H1 (cell line): Measurements from ENCODE around the gene SEMA5B. TPM values are rescaled to one million over a fixed set of nuclear protein-coding genes. Genes with fewer than 3 reads are reported as not detected.

Source experiments
- CTCF ChIA-PET: fragments of 300-600 bp; sonication (Branson Sonifier 250); formaldehyde crosslinking; loops from one replicate; lab custom pipeline; 2021; ENCODE audit not compliant: partially characterized antibody; lab: Charles Lee
- POLR2A ChIA-PET: fragments of 300-600 bp; sonication (Branson Sonifier 250); formaldehyde crosslinking; loops from one replicate; lab custom pipeline; 2021; ENCODE audit warnings: inconsistent platforms; ENCODE audit not compliant: partially characterized antibody; lab: Charles Lee
- DNase-seq, 2 experiments: peaks; one replicate each; pipeline versions ENCODE4 v3.0.0 to v3.0.0-alpha.2; 2010 to 2022; ENCODE audit warnings: low spot score in 2 of 2, low read depth in 1 of 2, mixed read lengths in 1 of 2
- FAIRE-seq: peaks from 2 replicates; lab custom pipeline; 2011; peaks lifted over from hg19 to GRCh38; lab: Jason Lieb, UNC
- H2AFZ ChIP-seq: 2 replicates; pipeline ENCODE4 v1.8.1; 2012; ENCODE audit warnings: low read length, inconsistent platforms
- H2AK5ac ChIP-seq: 2 replicates; pipeline ENCODE4 v1.6.1; 2013; ENCODE audit warnings: low read depth, low read length
- H2BK120ac ChIP-seq: replicated peaks from 2 replicates; pipeline ENCODE3; 2013; ENCODE audit warnings: low read depth, low read length, inconsistent platforms
- H2BK12ac ChIP-seq: 2 replicates; pipeline ENCODE4 v1.6.1; 2013; ENCODE audit warnings: low read depth, low read length
- H2BK15ac ChIP-seq: 2 replicates; pipeline ENCODE4 v1.6.1; 2013; ENCODE audit warnings: low read length
- H2BK20ac ChIP-seq: 2 replicates; pipeline ENCODE4 v1.6.1; 2013; ENCODE audit warnings: low read length
- H2BK5ac ChIP-seq: 2 replicates; pipeline ENCODE4 v1.6.1; 2013; ENCODE audit warnings: low read depth, low read length
- H3K14ac ChIP-seq: 2 replicates; pipeline ENCODE4 v1.6.1; 2013; ENCODE audit warnings: inconsistent platforms; ENCODE audit not compliant: insufficient read length
- H3K18ac ChIP-seq: 2 replicates; pipeline ENCODE4 v1.6.1; 2013; ENCODE audit warnings: low read length; ENCODE audit errors: extremely low read depth
- H3K23ac ChIP-seq: 2 replicates; pipeline ENCODE4 v1.6.1; 2013; ENCODE audit warnings: inconsistent platforms; ENCODE audit not compliant: insufficient read length
- H3K23me2 ChIP-seq: 2 replicates; pipeline ENCODE4 v1.6.1; 2013; ENCODE audit warnings: low read depth, low read length
- H3K27ac ChIP-seq: 2 replicates; pipeline ENCODE4 v1.6.1; 2011; ENCODE audit warnings: low read depth, low read length, inconsistent platforms
- H3K27me3 ChIP-seq, 4 experiments: replicated peaks in 1 of 4; 1 replicate in 1 of 4; 2 replicates in 3 of 4; pipeline versions ENCODE4 v1.6.1 to v1.8.1; 2011 to 2013; ENCODE audit warnings: low read length in 3 of 4, mild to moderate bottlenecking in 3 of 4, inconsistent platforms in 2 of 4, mixed read lengths in 2 of 4, moderate library complexity in 1 of 4; ENCODE audit not compliant: control insufficient read depth in 3 of 4, insufficient read depth in 3 of 4; ENCODE audit errors: extremely low read depth in 1 of 4
- H3K36me3 ChIP-seq, 4 experiments: 2 replicates each; pipeline versions ENCODE4 v1.6.1 to v1.8.1; 2011 to 2013; ENCODE audit warnings: mild to moderate bottlenecking in 4 of 4, low read length in 3 of 4, moderate library complexity in 2 of 4, control low read depth in 1 of 4, inconsistent platforms in 1 of 4; ENCODE audit not compliant: insufficient read depth in 4 of 4, control insufficient read depth in 2 of 4
- H3K4ac ChIP-seq: replicated peaks from 2 replicates; pipeline ENCODE3; 2013; ENCODE audit warnings: low read length, low read depth, mixed read lengths, inconsistent platforms; ENCODE audit not compliant: insufficient read length
- H3K4me1 ChIP-seq, 4 experiments: replicated peaks in 1 of 4; 1 replicate in 1 of 4; 2 replicates in 3 of 4; pipeline versions ENCODE4 v1.6.1 to v1.8.1; 2011 to 2013; ENCODE audit warnings: low read length in 3 of 4, inconsistent platforms in 2 of 4, mixed read lengths in 1 of 4; ENCODE audit not compliant: insufficient read depth in 4 of 4, control insufficient read depth in 3 of 4
- H3K4me2 ChIP-seq, 2 experiments: 2 replicates each; pipeline versions ENCODE4 v1.6.1 to v1.8.1; 2011 to 2013; ENCODE audit warnings: low read depth in 2 of 2, low read length in 2 of 2, control low read depth in 1 of 2, inconsistent platforms in 1 of 2, mild to moderate bottlenecking in 1 of 2; ENCODE audit not compliant: insufficient read depth in 1 of 2
- H3K4me3 ChIP-seq, 4 experiments: fragments of 200-600, 300-600 bp in 1 of 4; sonication (generic), shearing (Covaris generic), sonication (Bioruptor Twin) in 1 of 4; 2 replicates each; pipeline versions ENCODE4 v1.5.1 to v1.8.1; 2011 to 2016; ENCODE audit warnings: low read length in 4 of 4, low read depth in 3 of 4, control low read depth in 2 of 4, inconsistent platforms in 2 of 4, mild to moderate bottlenecking in 2 of 4, mixed read lengths in 1 of 4, moderate library complexity in 1 of 4; ENCODE audit not compliant: insufficient read depth in 2 of 4; ENCODE audit errors: extremely low read depth in 1 of 4
- H3K56ac ChIP-seq: replicated peaks from 2 replicates; pipeline ENCODE3; 2013; ENCODE audit warnings: low read depth, mild to moderate bottlenecking, mixed read lengths, low read length, inconsistent platforms; ENCODE audit not compliant: insufficient read length
- H3K79me1 ChIP-seq: 2 replicates; pipeline ENCODE4 v1.6.1; 2013; ENCODE audit warnings: low read depth, low read length, control low read depth
- H3K79me2 ChIP-seq, 2 experiments: 2 replicates each; pipeline versions ENCODE4 v1.6.1 to v1.8.1; 2012 to 2013; ENCODE audit warnings: low read length in 2 of 2, mild to moderate bottlenecking in 2 of 2, inconsistent platforms in 1 of 2; ENCODE audit not compliant: insufficient read depth in 2 of 2, control insufficient read depth in 1 of 2
- H3K9ac ChIP-seq, 4 experiments: replicated peaks in 1 of 4; 1 replicate in 1 of 4; 2 replicates in 3 of 4; pipeline versions ENCODE4 v1.6.1 to v1.8.1; 2011 to 2013; ENCODE audit warnings: low read depth in 3 of 4, low read length in 3 of 4, control low read depth in 2 of 4, mild to moderate bottlenecking in 2 of 4, moderate library complexity in 2 of 4, inconsistent platforms in 1 of 4; ENCODE audit errors: extremely low read depth in 1 of 4
- H3K9me3 ChIP-seq, 2 experiments: 2 replicates each; pipeline versions ENCODE4 v1.6.1 to v1.8.1; 2012 to 2013; ENCODE audit warnings: mild to moderate bottlenecking in 2 of 2, moderate library complexity in 2 of 2, control low read depth in 1 of 2, inconsistent platforms in 1 of 2, low read depth in 1 of 2, low read length in 1 of 2, mixed read lengths in 1 of 2; ENCODE audit not compliant: insufficient read depth in 2 of 2
- H4K20me1 ChIP-seq, 2 experiments: replicated peaks in 1 of 2; 2 replicates each; pipeline versions ENCODE3 to v1.8.1; 2011 to 2013; ENCODE audit warnings: inconsistent platforms in 2 of 2, low read length in 2 of 2, mild to moderate bottlenecking in 1 of 2; ENCODE audit not compliant: insufficient read depth in 2 of 2, control insufficient read depth in 1 of 2
- H4K5ac ChIP-seq: 2 replicates; pipeline ENCODE4 v1.6.1; 2013; ENCODE audit warnings: low read length, low read depth, mixed read lengths, inconsistent platforms; ENCODE audit not compliant: insufficient read length
- H4K8ac ChIP-seq: 2 replicates; pipeline ENCODE4 v1.8.0; 2013; ENCODE audit warnings: mild to moderate bottlenecking, moderate library complexity, low read length, inconsistent platforms; ENCODE audit not compliant: insufficient read depth; ENCODE audit errors: extremely low read depth
- H4K91ac ChIP-seq: replicated peaks from 2 replicates; pipeline ENCODE3; 2013; ENCODE audit warnings: low read length, mixed read lengths, inconsistent platforms; ENCODE audit not compliant: insufficient read length
- CBX8 ChIP-seq: fragments of 300-800, 300-1000 bp; sonication (generic); IDR thresholded peaks from 2 replicates; pipeline ENCODE4 v1.7.1; 2016; ENCODE audit warnings: low read depth, low read length, borderline replicate concordance
- HDAC6 ChIP-seq: IDR thresholded peaks from one replicate; pipeline ENCODE4 v1.7.1; 2012; ENCODE audit warnings: low read depth, mild to moderate bottlenecking, inconsistent platforms, low read length, moderate library complexity
- POLR2A ChIP-seq, 2 experiments: IDR thresholded peaks; 1 replicate in 1 of 2; 2 replicates in 1 of 2; pipeline ENCODE4 v1.6.1; 2011; ENCODE audit warnings: low read depth in 2 of 2, low read length in 2 of 2, mild to moderate bottlenecking in 2 of 2; ENCODE audit errors: control extremely low read depth in 1 of 2
- POU5F1 ChIP-seq: IDR thresholded peaks from 2 replicates; pipeline ENCODE4 v1.6.1; 2011; ENCODE audit warnings: low read depth, mild to moderate bottlenecking, low read length, moderate library complexity
- SIN3A ChIP-seq, 2 experiments: IDR thresholded peaks in 1 of 2; conservative IDR thresholded peaks in 1 of 2; 2 replicates each; pipeline ENCODE4 v1.6.1; 2011 to 2012; ENCODE audit warnings: low read length in 2 of 2, improper control_type of control experiment in 1 of 2, low read depth in 1 of 2, mild to moderate bottlenecking in 1 of 2
- SIRT6 ChIP-seq: IDR thresholded peaks from one replicate; pipeline ENCODE4 v1.7.1; 2012; ENCODE audit warnings: low read length, inconsistent platforms
- SP1 ChIP-seq: IDR thresholded peaks from 2 replicates; pipeline ENCODE4 v1.6.1; 2011; ENCODE audit warnings: low read depth, low read length
- SP2 ChIP-seq: IDR thresholded peaks from 2 replicates; pipeline ENCODE4 v1.6.1; 2012; ENCODE audit warnings: mild to moderate bottlenecking, low read length, inconsistent platforms
- SRF ChIP-seq: IDR thresholded peaks from 2 replicates; pipeline ENCODE4 v1.6.1; 2011; ENCODE audit warnings: mild to moderate bottlenecking, low read depth, low read length, moderate library complexity
- TAF1 ChIP-seq: IDR thresholded peaks from 2 replicates; pipeline ENCODE4 v1.6.1; 2011; ENCODE audit warnings: mild to moderate bottlenecking, low read depth, low read length
- TCF12 ChIP-seq: IDR thresholded peaks from 2 replicates; pipeline ENCODE4 v1.6.1; 2011; ENCODE audit warnings: low read depth, mild to moderate bottlenecking, low read length
- WGBS, 2 experiments: shearing (Covaris generic) in 1 of 2; methylation state at CpG; one replicate each; pipeline versions ENCODE4 v1.1.6 to v1.1.7; 2013 to 2015; ENCODE audit warnings: low lambda C conversion rate in 2 of 2, mixed read lengths in 2 of 2, inconsistent platforms in 1 of 2, low coverage in 1 of 2, missing lambda C conversion rate in 1 of 2; ENCODE audit not compliant: insufficient replicate concordance in 2 of 2, insufficient coverage in 1 of 2, insufficient read length in 1 of 2; ENCODE audit errors: extremely low coverage in 1 of 2, missing lambda C conversion rate in 1 of 2; 5-methylcytosine and 5-hydroxymethylcytosine counted together
- polyA plus RNA-seq, 7 experiments: library from polyadenylated mRNA; depleted of rRNA in 3 of 7; stranded (reverse) in 5 of 7; unstranded in 2 of 7; fragments of >200 nt in 5 of 7; fragments of 200-250 nt in 2 of 7; gene quantifications; 1 replicate in 5 of 7; 2 replicates in 1 of 7; 4 replicates in 1 of 7; pipeline versions ENCODE4 v1.2.1 to v1.2.3, GENCODE V29; 2011 to 2013; ENCODE audit warnings: missing spikeins in 2 of 7, mixed read lengths in 2 of 7
- total RNA-seq: library from RNA; stranded (reverse); fragmentation: NEBNext Ultra II Directional; extraction: Animal tissue kit (Norgen Biotek cat#: 25700); gene quantifications from 2 replicates; pipeline ENCODE4 v1.2.1, GENCODE V29; 2021
- TF ChIP-seq, protein P1 (sequence below): IDR thresholded peaks from 2 replicates; pipeline ENCODE4 v1.6.1; 2011; ENCODE audit warnings: low read length, improper control_type of control experiment
- TF ChIP-seq, protein P2 (sequence below): IDR thresholded peaks from 2 replicates; pipeline ENCODE4 v1.6.1; 2011; ENCODE audit warnings: low read depth, mild to moderate bottlenecking, low read length; ENCODE audit not compliant: insufficient read depth
- TF ChIP-seq, protein P3 (sequence below): IDR thresholded peaks from 2 replicates; pipeline ENCODE4 v1.6.1; 2012; ENCODE audit warnings: inconsistent platforms

SEMA5B gene
- total and polyA plus RNA-seq, 2 of the 8 experiments (the other 6 are each of a cell fraction or from before 2014, with no cell fraction given): 13.1 to 22.4 TPM

DNA sequence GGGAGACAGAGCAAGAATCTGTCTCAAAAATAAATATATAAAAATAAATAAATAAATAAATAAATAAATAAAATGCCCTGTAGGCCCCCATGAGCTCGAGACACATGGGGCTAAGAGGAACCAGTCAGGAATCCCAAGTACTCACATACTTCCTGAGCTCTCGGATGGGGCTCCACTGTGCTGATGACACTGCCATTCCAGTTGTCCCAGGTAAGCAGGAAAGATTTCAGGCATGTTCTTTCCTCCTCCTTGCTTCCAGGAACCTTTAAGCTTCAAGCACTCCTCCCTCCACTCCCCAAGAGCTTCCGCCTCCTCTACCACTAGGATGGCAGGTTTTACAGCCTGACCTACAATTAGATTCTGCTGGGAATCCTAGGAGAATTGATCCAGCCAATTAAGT is 119.3 kb downstream of the SEMA5B start:
- H3K4me1 ChIP-seq: no peaks in the 10 kb centered on the region; a peak in 1 of 7 replicates
- 92% methylated on average over 3 of the region's 3 CpGs; no CpG with 5 or more reads in 1 of the 2 experiments for WGBS, 2 experiments
- H3K4me3 ChIP-seq: no peak overlapping the region
- H3K9me3 ChIP-seq: no peaks in the 10 kb centered on the region
- no peak overlapping the region for H3K14ac ChIP-seq
- FAIRE-seq: no peak
- ChIA-PET POLR2A (interaction anchor here (0.7 to 1.4 kb wide), 3 partner anchors 15 to 123 kb away, joined by 3 to 5 read pairs (median 4); partner anchors contain the start of gene HSPBAP1), CTCF (interaction anchor here (1.1 kb wide), 1 partner anchor 151 kb away, joined by 4 read pairs; no protein-coding TSS in a partner anchor)
- no peak for TF ChIP-seq TCF12
- TF ChIP-seq, protein P1, sequence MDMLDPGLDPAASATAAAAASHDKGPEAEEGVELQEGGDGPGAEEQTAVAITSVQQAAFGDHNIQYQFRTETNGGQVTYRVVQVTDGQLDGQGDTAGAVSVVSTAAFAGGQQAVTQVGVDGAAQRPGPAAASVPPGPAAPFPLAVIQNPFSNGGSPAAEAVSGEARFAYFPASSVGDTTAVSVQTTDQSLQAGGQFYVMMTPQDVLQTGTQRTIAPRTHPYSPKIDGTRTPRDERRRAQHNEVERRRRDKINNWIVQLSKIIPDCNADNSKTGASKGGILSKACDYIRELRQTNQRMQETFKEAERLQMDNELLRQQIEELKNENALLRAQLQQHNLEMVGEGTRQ: no peak
- no peak for TF ChIP-seq SRF
- no peak for TF ChIP-seq SP2
- TF ChIP-seq POU5F1: no peak
- TF ChIP-seq POLR2A (IDR thresholded peaks at IDR 0.05; ENCODE audit: control extremely low read depth in 1 of 2, low read depth in 2 of 2, low read length in 2 of 2): no peak
- TF ChIP-seq, protein P2, sequence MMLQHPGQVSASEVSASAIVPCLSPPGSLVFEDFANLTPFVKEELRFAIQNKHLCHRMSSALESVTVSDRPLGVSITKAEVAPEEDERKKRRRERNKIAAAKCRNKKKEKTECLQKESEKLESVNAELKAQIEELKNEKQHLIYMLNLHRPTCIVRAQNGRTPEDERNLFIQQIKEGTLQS: no peak
- no peak for TF ChIP-seq SP1
- no peak for TF ChIP-seq SIN3A (conservative IDR thresholded peaks at IDR 0.05 in 1 of 2, IDR thresholded peaks at IDR 0.05 in 1 of 2; ENCODE audit: low read depth in 1 of 2, low read length in 2 of 2)
- TF ChIP-seq, protein P3, sequence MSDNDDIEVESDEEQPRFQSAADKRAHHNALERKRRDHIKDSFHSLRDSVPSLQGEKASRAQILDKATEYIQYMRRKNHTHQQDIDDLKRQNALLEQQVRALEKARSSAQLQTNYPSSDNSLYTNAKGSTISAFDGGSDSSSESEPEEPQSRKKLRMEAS: no peak
- no peak for TF ChIP-seq SIRT6
- TF ChIP-seq TAF1: no peak
- TF ChIP-seq HDAC6: no peak
- no peak for TF ChIP-seq CBX8
- H4K91ac ChIP-seq: no peak overlapping the region
- H2BK12ac ChIP-seq: no peak overlapping the region
- H2BK15ac ChIP-seq: no peak overlapping the region
- H3K79me2 ChIP-seq: no peaks in the 10 kb centered on the region
- no peak overlapping the region for H3K9ac ChIP-seq
- no peak overlapping the region for H2BK120ac ChIP-seq
- no peak for DNase-seq
- H4K5ac ChIP-seq: no peak overlapping the region
- H2BK20ac ChIP-seq: no peak overlapping the region
- H4K8ac ChIP-seq: no peak overlapping the region
- no peaks in the 10 kb centered on the region for H3K27me3 ChIP-seq
- no peak overlapping the region for H3K4ac ChIP-seq
- no peak overlapping the region for H3K23ac ChIP-seq
- no peak overlapping the region for H2BK5ac ChIP-seq
- no peak overlapping the region for H3K4me2 ChIP-seq
- H3K27ac ChIP-seq: no peak overlapping the region
- no peak overlapping the region for H2AFZ ChIP-seq
- peaks cover 0 to 9% (median 5%) of the 10 kb centered on the region in 4 experiments; a peak in 4 of 8 replicates for H3K36me3 ChIP-seq
- no peaks in the 10 kb centered on the region for H4K20me1 ChIP-seq
- H3K56ac ChIP-seq: no peak overlapping the region
- no peak overlapping the region for H3K18ac ChIP-seq
- no peaks in the 10 kb centered on the region for H3K23me2 ChIP-seq
- H3K79me1 ChIP-seq: no peaks in the 10 kb centered on the region
- H2AK5ac ChIP-seq: no peak overlapping the region
